Fibroblast of lung (primary cell): ENCODE results near the gene TRMT44. TPM values are rescaled to one million over a fixed set of nuclear protein-coding genes. Genes with fewer than 3 reads are reported as not detected.

Experiments used
- DNase-seq, 2 donors: peaks; one replicate each; pipeline versions ENCODE4 v3.0.0 to v3.0.0-alpha.2; 2010; ENCODE audit warnings: low read depth in 2 of 2
- H2AFZ ChIP-seq: 2 replicates; pipeline ENCODE4 v1.5.1; 2012; ENCODE audit warnings: low read length, control low read depth, inconsistent platforms
- H3K27ac ChIP-seq: 2 replicates; pipeline ENCODE4 v1.5.1; 2011; ENCODE audit warnings: low read length, control low read depth; ENCODE audit not compliant: insufficient read depth
- H3K27me3 ChIP-seq: 2 replicates; pipeline ENCODE4 v1.5.1; 2011; ENCODE audit warnings: mild to moderate bottlenecking, low read length; ENCODE audit not compliant: control insufficient read depth, insufficient read depth
- H3K36me3 ChIP-seq: 2 replicates; pipeline ENCODE4 v1.5.1; 2011; ENCODE audit warnings: low read length; ENCODE audit not compliant: control insufficient read depth, insufficient read depth
- H3K4me1 ChIP-seq: 2 replicates; pipeline ENCODE4 v1.5.1; 2011; ENCODE audit warnings: low read length; ENCODE audit not compliant: control insufficient read depth, insufficient read depth; ENCODE audit errors: extremely low read depth
- H3K4me2 ChIP-seq: 2 replicates; pipeline ENCODE4 v1.5.1; 2011; ENCODE audit warnings: low read length, control low read depth; ENCODE audit not compliant: insufficient read depth; ENCODE audit errors: extremely low read depth
- H3K4me3 ChIP-seq, 4 experiments: fragments of 200-600 bp in 1 of 4; sonication (generic) in 1 of 4; replicated peaks in 1 of 4; 2 replicates each; pipeline ENCODE4 v1.5.1; 2011 to 2016; ENCODE audit warnings: low read length in 4 of 4, low read depth in 3 of 4, mild to moderate bottlenecking in 3 of 4, control low read depth in 2 of 4, inconsistent platforms in 1 of 4, mixed read lengths in 1 of 4; ENCODE audit not compliant: insufficient read depth in 1 of 4; ENCODE audit errors: control extremely low read depth in 1 of 4
- H3K79me2 ChIP-seq: 2 replicates; pipeline ENCODE4 v1.5.1; 2012; ENCODE audit warnings: mild to moderate bottlenecking, low read length, inconsistent platforms; ENCODE audit not compliant: control insufficient read depth, insufficient read depth
- H3K9ac ChIP-seq: 2 replicates; pipeline ENCODE4 v1.5.1; 2011; ENCODE audit warnings: mild to moderate bottlenecking, low read length, control low read depth; ENCODE audit not compliant: insufficient read depth
- H3K9me3 ChIP-seq: 2 replicates; pipeline ENCODE4 v1.5.1; 2012; ENCODE audit warnings: low read depth, low read length; ENCODE audit not compliant: control insufficient read depth, insufficient read depth
- H4K20me1 ChIP-seq: 2 replicates; pipeline ENCODE4 v1.5.1; 2011; ENCODE audit warnings: low read length; ENCODE audit not compliant: control insufficient read depth, insufficient read depth; ENCODE audit errors: extremely low read depth
- CTCF ChIP-seq, 2 donors: IDR thresholded peaks in 1 of 2; conservative IDR thresholded peaks in 1 of 2; 1 replicate in 1 of 2; 2 replicates in 1 of 2; pipeline ENCODE4 v1.5.1; 2011 to 2012; ENCODE audit warnings: low read length in 2 of 2, control low read depth in 1 of 2, inconsistent platforms in 1 of 2, low read depth in 1 of 2, mild to moderate bottlenecking in 1 of 2
- EZH2 ChIP-seq: IDR thresholded peaks from 2 replicates; pipeline ENCODE4 v1.5.1; 2012; ENCODE audit warnings: low read length, control low read depth, mild to moderate bottlenecking; ENCODE audit errors: missing control alignments
- polyA plus RNA-seq, 2 donors: library from polyadenylated mRNA; depleted of rRNA in 1 of 2; stranded (reverse) in 1 of 2; unstranded in 1 of 2; fragments of >200 nt; gene quantifications; 2 replicates each; pipeline ENCODE4 v1.2.1, GENCODE V29; 2011 to 2012; ENCODE audit warnings: missing spikeins in 1 of 2
- total RNA-seq: library from RNA; depleted of rRNA; stranded (reverse); fragments of >200 nt; gene quantifications from 2 replicates; pipeline ENCODE4 v1.2.1, GENCODE V29; 2014

Gene TRMT44
- total and polyA plus RNA-seq, 2 donors (not counting 1 experiment from before 2014, with no cell fraction given): 6.5 to 14.0 TPM

GRCh38 chr4:8392591-8393190, 47.9 kb upstream of the TRMT44 start:
- Histone ChIP-seq H3K9ac (no peak overlapping the region), H3K4me2 (no peak overlapping the region), H4K20me1 (no peaks in the 10 kb centered on the region), H3K36me3 (peaks cover 6% of the 10 kb centered on the region), H3K9me3 (no peaks in the 10 kb centered on the region), H3K4me1 (peaks cover 21% of the 10 kb centered on the region), H3K4me3 (no peak overlapping the region), H2AFZ (no peak overlapping the region), H3K27me3 (no peaks in the 10 kb centered on the region), H3K79me2 (no peaks in the 10 kb centered on the region), H3K27ac (no peak overlapping the region)
- TF ChIP-seq CTCF (conservative IDR thresholded peaks at IDR 0.05 in 1 of 2, IDR thresholded peaks at IDR 0.05 in 1 of 2; ENCODE audit: low read depth in 1 of 2, low read length in 2 of 2): no peak
- TF ChIP-seq EZH2: no peak
- DNase-seq: peak; percentile 2 to 13

- no peak overlapping the region for H3K4me3 ChIP-seq
- no peaks in the 10 kb centered on the region for H3K9me3 ChIP-seq
- H3K36me3 ChIP-seq: peaks cover 6% of the 10 kb centered on the region
- no peak overlapping the region for H2AFZ ChIP-seq
- H3K79me2 ChIP-seq: no peaks in the 10 kb centered on the region
- H3K27ac ChIP-seq: peak overlapping the region; percentile 22
- no peak for TF ChIP-seq EZH2
- TF ChIP-seq CTCF (conservative IDR thresholded peaks at IDR 0.05 in 1 of 2, IDR thresholded peaks at IDR 0.05 in 1 of 2; ENCODE audit: low read depth in 1 of 2, low read length in 2 of 2): peak; percentile 22 to 38
- no peak overlapping the region for H3K4me2 ChIP-seq
- H4K20me1 ChIP-seq: no peaks in the 10 kb centered on the region
- H3K4me1 ChIP-seq: peaks cover 21% of the 10 kb centered on the region
- no peaks in the 10 kb centered on the region for H3K27me3 ChIP-seq
- DNase-seq: peak; percentile 96 to 99
- H3K9ac ChIP-seq: no peak overlapping the region
These were observed 47.0 kb upstream of the TRMT44 start for GRCh38 chr4:8393593-8394038.

- peak; percentile 75 to 82 for DNase-seq
- Histone ChIP-seq H4K20me1 (no peaks in the 10 kb centered on the region), H3K4me3 (no peak overlapping the region), H3K79me2 (no peaks in the 10 kb centered on the region), H3K27me3 (no peaks in the 10 kb centered on the region), H3K9me3 (no peaks in the 10 kb centered on the region), H3K36me3 (peaks cover 3% of the 10 kb centered on the region), H3K4me2 (no peak overlapping the region), H3K4me1 (peaks cover 21% of the 10 kb centered on the region), H3K27ac (peak overlapping the region; percentile 22), H2AFZ (no peak overlapping the region), H3K9ac (no peak overlapping the region)
- no peak for TF ChIP-seq EZH2
- TF ChIP-seq CTCF (conservative IDR thresholded peaks at IDR 0.05 in 1 of 2, IDR thresholded peaks at IDR 0.05 in 1 of 2; ENCODE audit: low read depth in 1 of 2, low read length in 2 of 2): no peak
These were observed 46.5 kb upstream of the TRMT44 start for GRCh38 chr4:8394061-8394519.
